Spleen (tissue), 11 donors: ENCODE measurements around the gene ACTN2. TPM values are rescaled to one million over a fixed set of nuclear protein-coding genes. Genes with fewer than 3 reads are reported as not detected.

Experiments
- DNase-seq: peaks from one replicate; pipeline ENCODE4 v3.0.0-alpha.2; 2020
- H3K27ac ChIP-seq, 8 donors: fragments of 200-600 bp; sonication (generic) in 7 of 8; 1 replicate in 4 of 8; 2 replicates in 4 of 8; pipeline versions ENCODE4 v1.5.0 to v1.8.0; 2016 to 2021; ENCODE audit warnings: inconsistent platforms in 4 of 8, mild to moderate bottlenecking in 4 of 8, moderate library complexity in 1 of 8
- H3K27me3 ChIP-seq, 7 donors: fragments of 200-600 bp; sonication (generic) in 6 of 7; replicated peaks in 1 of 7; 1 replicate in 4 of 7; 2 replicates in 3 of 7; pipeline versions ENCODE4 v1.5.0 to v1.8.0; 2016 to 2021; ENCODE audit warnings: inconsistent platforms in 3 of 7, mild to moderate bottlenecking in 1 of 7
- H3K36me3 ChIP-seq, 6 donors: fragments of 200-600 bp; sonication (generic) in 5 of 6; 1 replicate in 4 of 6; 2 replicates in 2 of 6; pipeline versions ENCODE4 v1.5.0 to v1.8.0; 2016 to 2021; ENCODE audit warnings: inconsistent platforms in 2 of 6
- H3K4me1 ChIP-seq, 6 donors: fragments of 200-600 bp; sonication (generic) in 5 of 6; 1 replicate in 3 of 6; 2 replicates in 3 of 6; pipeline versions ENCODE4 v1.5.0 to v1.8.0; 2016 to 2021; ENCODE audit warnings: inconsistent platforms in 3 of 6
- H3K4me3 ChIP-seq, 8 donors: fragments of 200-600 bp; sonication (generic) in 7 of 8; 1 replicate in 4 of 8; 2 replicates in 4 of 8; pipeline versions ENCODE4 v1.5.0 to v1.8.0; 2016 to 2021; ENCODE audit warnings: inconsistent platforms in 4 of 8, mild to moderate bottlenecking in 4 of 8, moderate library complexity in 2 of 8
- H3K9me3 ChIP-seq, 8 donors: fragments of 200-600 bp; sonication (generic) in 7 of 8; 1 replicate in 4 of 8; 2 replicates in 4 of 8; pipeline versions ENCODE4 v1.5.0 to v1.8.0; 2016 to 2021; ENCODE audit warnings: inconsistent platforms in 4 of 8
- POLR2A ChIP-seq, 3 donors: fragments of 450-650 bp; IDR thresholded peaks; one replicate each; pipeline ENCODE4 v1.5.1; 2017; ENCODE audit warnings: antibody characterized with exemption in 3 of 3, mild to moderate bottlenecking in 1 of 3
- POLR2AphosphoS5 ChIP-seq, 3 donors: sonication (generic); formaldehyde crosslinking; IDR thresholded peaks; one replicate each; pipeline ENCODE4 v1.5.1; 2017; ENCODE audit warnings: antibody characterized with exemption in 3 of 3
- WGBS, 5 donors: extraction: QIAGEN DNeasy Blood & Tissue Kit in 3 of 5; methylation state at CpG; one replicate each; pipeline versions ENCODE4 v1.1.5 to v1.1.7; 2013 to 2018; 5-methylcytosine and 5-hydroxymethylcytosine counted together
- intact Hi-C: fragments of 100-400 bp; cut with DNase I; formaldehyde crosslinking; loops from one replicate; pipeline ENCODE4 v1.15.0; 2023; ENCODE audit warnings: low total_unique reads
- polyA plus RNA-seq, 3 donors: library from polyadenylated mRNA; stranded (reverse); fragments of 200-250 nt; gene quantifications; one replicate each; pipeline ENCODE4 v1.2.1, GENCODE V29; 2013
- total RNA-seq, 7 donors: library from RNA; depleted of rRNA in 3 of 7; stranded (reverse); fragments of >200 nt in 3 of 7; fragmentation: NEBNext Ultra II Directional in 4 of 7; extraction: Animal tissue kit (Norgen Biotek cat#: 25700) in 4 of 7; gene quantifications; one replicate each; pipeline versions ENCODE4 v1.1.0 to v1.2.1, GENCODE V29; 2016 to 2021
- TF ChIP-seq, protein P1 (sequence below), 11 experiments: fragments of 200-600 bp in 7 of 11; fragments of 450-650 bp in 4 of 11; sonication (generic) in 4 of 11; IDR thresholded peaks in 8 of 11; conservative IDR thresholded peaks in 3 of 11; 1 replicate in 7 of 11; 2 replicates in 4 of 11; pipeline versions ENCODE4 v1.4.0 to v1.8.0; 2016 to 2021; ENCODE audit warnings: antibody characterized with exemption in 11 of 11, inconsistent platforms in 4 of 11, mild to moderate bottlenecking in 1 of 11
- donor health status: healthy with polysubstance abuse.
- donor health status: DM: no; HTN: no; CAD: no; lungs with moderate emphysema.
- donor health status: DM: no; HTN: no; CAD: no.
- donor health status: Bipolar disorder and iron deficiency.
- donor health status: healthy.
- donor health status: DM: no; HTN: no; CAD: no.
- donor health status: DM: yes; HTN: yes; CAD: no.

Gene ACTN2
- total and polyA plus RNA-seq, 10 donors: 0.19 to 1.5 (median 0.64) TPM; not detected in 4

DNA sequence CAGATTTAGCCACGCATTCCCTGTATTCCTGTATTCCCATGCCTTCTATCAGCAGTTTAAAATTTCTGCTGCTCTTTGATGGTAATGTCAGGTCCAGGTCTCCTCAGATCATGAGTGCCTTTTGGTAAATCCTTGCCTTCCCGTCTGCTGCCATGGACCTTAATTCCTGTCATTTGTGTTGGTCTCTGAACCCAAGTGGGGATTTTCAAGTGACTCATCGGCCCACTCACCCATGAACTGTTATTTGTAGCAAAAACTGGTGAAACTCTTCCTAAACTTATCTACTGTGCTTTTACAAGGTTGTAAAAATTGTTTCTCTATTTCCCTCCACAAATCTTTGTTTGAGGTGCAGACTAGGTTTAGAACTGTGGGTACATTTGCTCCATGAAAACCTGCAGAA is 47.4 kb downstream of the ACTN2 start:
- 74 to 93% (median 81%) methylated on average over 3 of the region's 3 CpGs for WGBS, 5 donors
- no peak for DNase-seq
- Histone ChIP-seq H3K9me3 (no peaks in the 10 kb centered on the region), H3K27ac (no peak overlapping the region), H3K36me3 (no peaks in the 10 kb centered on the region), H3K27me3 (no peaks in the 10 kb centered on the region), H3K4me1 (no peaks in the 10 kb centered on the region), H3K4me3 (no peak overlapping the region)
- TF ChIP-seq POLR2A (IDR thresholded peaks at IDR 0.05) (no peak), POLR2AphosphoS5 (IDR thresholded peaks at IDR 0.05) (no peak)
- intact Hi-C loops: no loop called here

- WGBS, 5 donors: 48 to 74% (median 70%) methylated on average over 8 of the region's 8 CpGs
- no peak for DNase-seq
- intact Hi-C loops: no loop called here
These were observed 48.0 kb downstream of the ACTN2 start for GRCh38 chr1:236734141-236734765.

DNA sequence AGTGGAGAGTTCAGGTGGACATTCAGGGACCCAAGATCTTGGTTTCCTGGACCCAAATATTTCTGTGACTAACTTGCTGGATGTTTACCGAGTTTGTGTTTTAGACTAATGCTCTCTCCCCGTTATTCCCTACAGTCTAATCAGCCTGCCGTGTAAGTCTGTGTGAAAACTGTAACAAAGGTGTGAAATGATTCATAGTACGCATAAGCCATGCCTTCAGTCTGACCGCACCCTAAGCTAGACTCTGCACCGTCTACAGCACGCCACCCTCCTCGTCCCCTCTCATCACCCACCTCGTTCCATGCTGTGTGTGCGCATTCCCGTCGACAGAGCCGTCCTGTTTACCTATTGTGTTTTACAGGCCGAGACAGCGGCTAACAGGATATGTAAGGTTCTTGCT is 50.5 kb downstream of the ACTN2 start:
- Histone ChIP-seq H3K9me3 (no peaks in the 10 kb centered on the region), H3K27me3 (no peaks in the 10 kb centered on the region), H3K36me3 (no peaks in the 10 kb centered on the region), H3K4me3 (no peak overlapping the region), H3K27ac (no peak overlapping the region), H3K4me1 (no peaks in the 10 kb centered on the region)
- DNase-seq: no peak
- TF ChIP-seq POLR2AphosphoS5 (IDR thresholded peaks at IDR 0.05): no peak
- TF ChIP-seq, protein P1, sequence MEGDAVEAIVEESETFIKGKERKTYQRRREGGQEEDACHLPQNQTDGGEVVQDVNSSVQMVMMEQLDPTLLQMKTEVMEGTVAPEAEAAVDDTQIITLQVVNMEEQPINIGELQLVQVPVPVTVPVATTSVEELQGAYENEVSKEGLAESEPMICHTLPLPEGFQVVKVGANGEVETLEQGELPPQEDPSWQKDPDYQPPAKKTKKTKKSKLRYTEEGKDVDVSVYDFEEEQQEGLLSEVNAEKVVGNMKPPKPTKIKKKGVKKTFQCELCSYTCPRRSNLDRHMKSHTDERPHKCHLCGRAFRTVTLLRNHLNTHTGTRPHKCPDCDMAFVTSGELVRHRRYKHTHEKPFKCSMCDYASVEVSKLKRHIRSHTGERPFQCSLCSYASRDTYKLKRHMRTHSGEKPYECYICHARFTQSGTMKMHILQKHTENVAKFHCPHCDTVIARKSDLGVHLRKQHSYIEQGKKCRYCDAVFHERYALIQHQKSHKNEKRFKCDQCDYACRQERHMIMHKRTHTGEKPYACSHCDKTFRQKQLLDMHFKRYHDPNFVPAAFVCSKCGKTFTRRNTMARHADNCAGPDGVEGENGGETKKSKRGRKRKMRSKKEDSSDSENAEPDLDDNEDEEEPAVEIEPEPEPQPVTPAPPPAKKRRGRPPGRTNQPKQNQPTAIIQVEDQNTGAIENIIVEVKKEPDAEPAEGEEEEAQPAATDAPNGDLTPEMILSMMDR (IDR thresholded peaks at IDR 0.05 in 8 of 11, conservative IDR thresholded peaks at IDR 0.05 in 3 of 11): no peak
- TF ChIP-seq POLR2A (IDR thresholded peaks at IDR 0.05): no peak
- intact Hi-C loops: no loop called here
- WGBS, 5 donors: 83 to 88% (median 87%) methylated on average over 15 of the region's 15 CpGs

More at GRCh38 chr1:236734141-236734765, 48.0 kb downstream of the ACTN2 start:
- H3K9me3 ChIP-seq: no peaks in the 10 kb centered on the region
- no peaks in the 10 kb centered on the region for H3K4me1 ChIP-seq
- H3K4me3 ChIP-seq: no peak overlapping the region
- no peak overlapping the region for H3K27ac ChIP-seq
- TF ChIP-seq POLR2AphosphoS5 (IDR thresholded peaks at IDR 0.05) (no peak), POLR2A (IDR thresholded peaks at IDR 0.05) (no peak)
- no peaks in the 10 kb centered on the region for H3K27me3 ChIP-seq
- no peaks in the 10 kb centered on the region for H3K36me3 ChIP-seq

- Histone ChIP-seq H3K27me3 (no peaks in the 10 kb centered on the region), H3K27ac (no peak overlapping the region), H3K4me1 (no peaks in the 10 kb centered on the region), H3K4me3 (no peak overlapping the region), H3K36me3 (no peaks in the 10 kb centered on the region), H3K9me3 (no peaks in the 10 kb centered on the region)
- intact Hi-C loops: loop anchor here (10.0 kb wide), 1 partner anchor 803 kb away; no protein-coding TSS in a partner anchor
- no peak for DNase-seq
- TF ChIP-seq, protein P1 (IDR thresholded peaks at IDR 0.05 in 8 of 11, conservative IDR thresholded peaks at IDR 0.05 in 3 of 11): no peak
- no peak for TF ChIP-seq POLR2AphosphoS5 (IDR thresholded peaks at IDR 0.05)
- no peak for TF ChIP-seq POLR2A (IDR thresholded peaks at IDR 0.05)
- WGBS, 5 donors: 70 to 79% (median 74%) methylated on average over 11 of the region's 11 CpGs
These were observed 55.5 kb downstream of the ACTN2 start for GRCh38 chr1:236741753-236742152.

DNA sequence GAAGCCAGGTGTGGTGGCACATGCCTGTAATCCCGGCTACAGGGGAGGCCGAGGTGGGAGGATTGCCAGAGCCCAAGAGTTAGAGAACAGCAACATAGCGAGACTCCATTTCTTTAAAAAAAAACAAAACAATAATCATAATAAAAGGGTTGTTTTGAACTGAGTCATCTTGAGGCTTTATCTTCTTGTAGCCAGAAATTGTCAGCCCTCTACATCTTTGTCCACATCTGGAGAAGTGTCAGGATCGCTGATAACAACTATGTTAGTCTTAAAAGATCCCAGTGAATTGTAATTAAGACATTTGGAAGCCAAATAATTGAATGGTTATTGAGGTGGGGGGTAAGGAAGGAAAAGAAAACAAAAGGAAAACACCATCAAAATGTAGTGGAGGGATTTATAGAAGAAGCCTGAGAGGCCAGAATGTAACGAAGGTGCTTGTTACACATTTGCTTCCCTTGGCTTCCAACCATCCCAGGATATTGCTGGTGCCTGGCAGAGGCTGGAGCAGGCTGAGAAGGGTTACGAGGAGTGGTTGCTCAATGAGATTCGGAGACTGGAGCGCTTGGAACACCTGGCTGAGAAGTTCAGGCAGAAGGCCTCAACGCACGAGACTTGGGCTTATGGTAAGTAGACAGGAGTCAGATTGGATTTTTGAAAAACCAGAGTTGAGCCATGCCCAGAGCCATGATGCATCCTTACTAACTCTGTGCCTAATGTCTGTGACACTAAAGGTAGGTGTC is 56.3 kb downstream of the ACTN2 start:
- intact Hi-C loops: loop anchor here (10.0 kb wide), 1 partner anchor 802 kb away; no protein-coding TSS in a partner anchor
- WGBS, 5 donors: 88 to 93% (median 92%) methylated on average over 10 of the region's 10 CpGs
- no peak overlapping the region for H3K4me3 ChIP-seq
- no peaks in the 10 kb centered on the region for H3K9me3 ChIP-seq
- no peak for DNase-seq
- no peak overlapping the region for H3K27ac ChIP-seq
- no peaks in the 10 kb centered on the region for H3K36me3 ChIP-seq
- TF ChIP-seq, protein P1 (IDR thresholded peaks at IDR 0.05 in 8 of 11, conservative IDR thresholded peaks at IDR 0.05 in 3 of 11): no peak
- TF ChIP-seq POLR2AphosphoS5 (IDR thresholded peaks at IDR 0.05) (no peak), POLR2A (IDR thresholded peaks at IDR 0.05) (no peak)
- H3K27me3 ChIP-seq: no peaks in the 10 kb centered on the region
- no peaks in the 10 kb centered on the region for H3K4me1 ChIP-seq
